ENCODE measurements around the gene SAMHD1.

DNA sequence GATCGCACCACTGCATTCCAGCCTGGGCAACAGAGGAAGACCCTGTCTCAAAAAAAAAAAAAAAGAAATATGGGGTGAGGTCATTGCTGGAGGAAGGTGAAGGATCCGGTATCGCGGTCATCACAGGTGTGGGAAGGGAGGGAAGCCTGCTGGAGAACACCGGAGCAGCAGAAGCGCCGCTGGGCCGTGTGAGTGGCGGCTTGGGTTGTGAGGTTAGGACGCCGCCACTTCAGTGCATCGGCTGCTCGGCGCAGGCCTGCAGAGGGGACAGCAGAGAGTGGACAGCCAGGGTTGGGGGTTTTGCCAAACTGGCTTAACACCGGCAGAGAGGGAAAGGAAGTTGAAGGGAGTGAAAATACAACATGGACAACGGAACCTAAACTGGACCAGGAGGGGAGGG, 70.2 kb downstream of the SAMHD1 start:
- TF ChIP-seq EZH2 (IDR thresholded peaks at IDR 0.05; ENCODE audit: borderline replicate concordance, low read length): no peak
- TF ChIP-seq, protein P1, sequence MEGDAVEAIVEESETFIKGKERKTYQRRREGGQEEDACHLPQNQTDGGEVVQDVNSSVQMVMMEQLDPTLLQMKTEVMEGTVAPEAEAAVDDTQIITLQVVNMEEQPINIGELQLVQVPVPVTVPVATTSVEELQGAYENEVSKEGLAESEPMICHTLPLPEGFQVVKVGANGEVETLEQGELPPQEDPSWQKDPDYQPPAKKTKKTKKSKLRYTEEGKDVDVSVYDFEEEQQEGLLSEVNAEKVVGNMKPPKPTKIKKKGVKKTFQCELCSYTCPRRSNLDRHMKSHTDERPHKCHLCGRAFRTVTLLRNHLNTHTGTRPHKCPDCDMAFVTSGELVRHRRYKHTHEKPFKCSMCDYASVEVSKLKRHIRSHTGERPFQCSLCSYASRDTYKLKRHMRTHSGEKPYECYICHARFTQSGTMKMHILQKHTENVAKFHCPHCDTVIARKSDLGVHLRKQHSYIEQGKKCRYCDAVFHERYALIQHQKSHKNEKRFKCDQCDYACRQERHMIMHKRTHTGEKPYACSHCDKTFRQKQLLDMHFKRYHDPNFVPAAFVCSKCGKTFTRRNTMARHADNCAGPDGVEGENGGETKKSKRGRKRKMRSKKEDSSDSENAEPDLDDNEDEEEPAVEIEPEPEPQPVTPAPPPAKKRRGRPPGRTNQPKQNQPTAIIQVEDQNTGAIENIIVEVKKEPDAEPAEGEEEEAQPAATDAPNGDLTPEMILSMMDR (IDR thresholded peaks at IDR 0.05; ENCODE audit: low read length): no peak
